Skeletal muscle tissue (tissue), 4 donors: Measurements from ENCODE around the gene SLC5A10. TPM values are rescaled to one million over a fixed set of nuclear protein-coding genes. Genes with fewer than 3 reads are reported as not detected.

ENCODE experiments used
- H3K27ac ChIP-seq: one replicate; pipeline ENCODE4 v1.7.0; 2013; ENCODE audit warnings: mild to moderate bottlenecking, low read depth, low read length, inconsistent platforms
- H3K27me3 ChIP-seq, 3 donors: one replicate each; pipeline ENCODE4 v1.7.0; 2013; ENCODE audit warnings: low read length in 3 of 3; ENCODE audit not compliant: control insufficient read depth in 3 of 3, insufficient read depth in 3 of 3
- H3K36me3 ChIP-seq, 3 donors: one replicate each; pipeline ENCODE4 v1.7.0; 2013; ENCODE audit warnings: low read length in 3 of 3; ENCODE audit not compliant: control insufficient read depth in 3 of 3, insufficient read depth in 3 of 3
- H3K4me1 ChIP-seq, 3 donors: one replicate each; pipeline ENCODE4 v1.7.0; 2013; ENCODE audit warnings: low read length in 3 of 3, mild to moderate bottlenecking in 3 of 3; ENCODE audit not compliant: control insufficient read depth in 3 of 3, insufficient read depth in 3 of 3
- H3K4me3 ChIP-seq, 3 donors: one replicate each; pipeline ENCODE4 v1.7.0; 2013; ENCODE audit warnings: low read length in 3 of 3
- H3K9ac ChIP-seq, 3 donors: one replicate each; pipeline ENCODE4 v1.7.0; 2013; ENCODE audit warnings: low read length in 3 of 3, mild to moderate bottlenecking in 3 of 3, moderate library complexity in 2 of 3, low read depth in 1 of 3
- H3K9me3 ChIP-seq, 3 donors: one replicate each; pipeline ENCODE4 v1.7.0; 2013; ENCODE audit warnings: low read length in 3 of 3; ENCODE audit not compliant: control insufficient read depth in 3 of 3
- total RNA-seq: library from RNA; depleted of rRNA; stranded (reverse); fragments of >200 nt; gene quantifications from one replicate; pipeline ENCODE4 v1.2.3, GENCODE V29; 2014
- donor health status: Osteomylitis.

Gene SLC5A10
- total RNA-seq, 1 donor from 2014 or later, result not detected

DNA sequence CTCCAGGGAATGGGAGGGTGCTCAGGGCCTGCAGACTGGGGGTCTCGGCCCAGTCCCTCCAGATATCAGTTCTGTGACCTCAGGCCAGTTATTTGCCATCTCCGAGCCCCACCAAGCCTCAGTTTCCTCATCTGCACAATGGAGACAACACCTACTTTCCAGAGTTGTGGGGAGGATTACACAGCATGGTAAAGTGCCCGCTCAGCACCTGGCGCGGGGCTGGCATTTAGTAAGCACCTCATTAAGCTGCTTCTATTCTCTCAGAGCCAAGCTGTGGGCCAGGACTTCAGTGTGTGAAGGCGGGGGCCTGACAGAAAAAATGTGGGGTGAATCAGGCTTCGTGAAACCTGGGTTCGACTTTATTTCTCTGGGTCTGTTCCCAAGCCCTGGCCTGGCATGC lies 47.4 kb downstream of the SLC5A10 start:
- Histone ChIP-seq H3K9ac (no peak overlapping the region), H3K27me3 (no peaks in the 10 kb centered on the region), H3K4me3 (no peak overlapping the region), H3K4me1 (peaks cover 0 to 2% (median 0%) of the 10 kb centered on the region in 3 donors), H3K36me3 (no peaks in the 10 kb centered on the region), H3K9me3 (no peaks in the 10 kb centered on the region), H3K27ac (no peak overlapping the region)

DNA sequence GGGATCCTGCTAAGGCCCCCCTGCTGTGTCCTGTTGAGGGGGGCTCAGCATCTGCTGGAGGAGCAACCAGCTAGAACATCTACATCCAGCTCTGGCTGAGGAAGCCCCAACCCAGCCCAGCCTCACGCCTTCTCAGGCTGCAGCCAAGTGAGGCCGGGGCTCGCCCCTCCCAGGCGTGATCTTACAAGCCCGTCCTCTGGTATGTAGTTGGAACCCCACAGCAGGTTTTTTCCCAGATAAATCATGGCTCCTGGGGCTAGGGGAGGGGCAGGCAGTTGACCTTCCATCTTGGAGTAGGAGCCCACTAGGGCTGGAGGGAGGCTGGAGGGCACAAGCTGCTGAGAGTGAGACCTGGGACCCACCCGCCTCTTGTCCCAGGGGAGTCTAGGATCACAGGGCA lies 47.9 kb downstream of the SLC5A10 start:
- no peak overlapping the region for H3K27ac ChIP-seq
- H3K27me3 ChIP-seq, result no peaks in the 10 kb centered on the region
- no peaks in the 10 kb centered on the region for H3K36me3 ChIP-seq
- peaks cover 2 to 5% (median 3%) of the 10 kb centered on the region in 3 donors for H3K4me1 ChIP-seq
- no peak overlapping the region for H3K4me3 ChIP-seq
- no peak overlapping the region for H3K9ac ChIP-seq
- H3K9me3 ChIP-seq, result no peaks in the 10 kb centered on the region

GRCh38 chr17:19000531-19001325 lies 48.8 kb downstream of the SLC5A10 start:
- Histone ChIP-seq H3K27me3 (no peaks in the 10 kb centered on the region), H3K36me3 (no peaks in the 10 kb centered on the region), H3K27ac (no peak overlapping the region), H3K4me1 (peaks cover 4 to 5% (median 5%) of the 10 kb centered on the region in 3 donors), H3K4me3 (no peak overlapping the region), H3K9ac (no peak overlapping the region), H3K9me3 (no peaks in the 10 kb centered on the region)

- Histone ChIP-seq H3K27me3 (no peaks in the 10 kb centered on the region), H3K27ac (no peak overlapping the region), H3K9ac (no peak overlapping the region)
Observed at GRCh38 chr17:19001907-19002590, 50.1 kb downstream of the SLC5A10 start.

DNA sequence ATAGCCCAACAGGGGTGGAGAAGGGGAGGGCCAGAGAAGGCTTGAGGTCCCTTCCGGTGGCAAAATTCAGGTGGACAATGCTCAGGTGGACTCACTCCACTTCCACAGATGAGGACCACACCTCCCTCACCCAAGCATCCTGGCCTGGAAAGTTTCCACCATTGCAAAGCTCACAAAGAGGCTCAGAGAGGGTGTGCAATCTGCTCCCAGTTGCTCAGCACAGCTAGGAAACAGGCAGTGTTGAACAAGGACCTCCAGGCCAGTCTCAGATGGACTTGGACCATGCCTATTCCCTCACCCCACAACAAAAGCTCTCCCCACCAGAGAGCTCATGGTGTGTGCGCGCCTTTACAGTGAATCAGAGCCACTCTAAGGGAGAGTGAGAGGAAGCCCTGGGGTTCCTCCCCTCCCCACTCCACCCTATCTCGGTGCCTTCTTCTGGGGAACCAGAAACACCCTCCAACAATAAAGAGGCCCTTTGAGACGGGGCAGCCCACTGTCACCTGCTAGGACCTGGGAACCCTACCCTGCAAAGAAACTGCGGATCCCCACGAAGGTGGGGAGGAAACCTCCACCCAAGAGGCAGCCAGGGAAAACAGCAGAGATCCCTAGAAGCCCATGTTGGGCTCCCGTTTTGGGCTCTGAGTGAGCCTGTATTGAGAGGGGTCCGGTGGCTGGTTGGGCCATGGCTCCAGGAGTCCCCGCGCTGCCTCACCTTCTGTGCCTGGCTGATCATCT lies 51.0 kb downstream of the SLC5A10 start:
- H3K27ac ChIP-seq, result no peak overlapping the region
- H3K9me3 ChIP-seq, result no peaks in the 10 kb centered on the region
- peaks cover 4 to 5% (median 5%) of the 10 kb centered on the region in 3 donors for H3K4me1 ChIP-seq
- no peaks in the 10 kb centered on the region for H3K36me3 ChIP-seq
- H3K9ac ChIP-seq, result no peak overlapping the region
- H3K4me3 ChIP-seq, result no peak overlapping the region
- no peaks in the 10 kb centered on the region for H3K27me3 ChIP-seq

More at GRCh38 chr17:19001907-19002590, 50.1 kb downstream of the SLC5A10 start:
- no peak overlapping the region for H3K4me3 ChIP-seq
- no peaks in the 10 kb centered on the region for H3K9me3 ChIP-seq
- H3K4me1 ChIP-seq, result peaks cover 4 to 5% (median 5%) of the 10 kb centered on the region in 3 donors
- H3K36me3 ChIP-seq, result no peaks in the 10 kb centered on the region

GRCh38 chr17:19003543-19004420 lies 51.8 kb downstream of the SLC5A10 start:
- Histone ChIP-seq H3K4me1 (peaks cover 4 to 5% (median 5%) of the 10 kb centered on the region in 3 donors), H3K9me3 (no peaks in the 10 kb centered on the region), H3K4me3 (peak overlapping the region; percentile 44 to 64 (median 62)), H3K27ac (no peak overlapping the region), H3K27me3 (no peaks in the 10 kb centered on the region), H3K36me3 (no peaks in the 10 kb centered on the region), H3K9ac (peak overlapping the region in 2 of 3 donors; percentile 40 to 73)

DNA sequence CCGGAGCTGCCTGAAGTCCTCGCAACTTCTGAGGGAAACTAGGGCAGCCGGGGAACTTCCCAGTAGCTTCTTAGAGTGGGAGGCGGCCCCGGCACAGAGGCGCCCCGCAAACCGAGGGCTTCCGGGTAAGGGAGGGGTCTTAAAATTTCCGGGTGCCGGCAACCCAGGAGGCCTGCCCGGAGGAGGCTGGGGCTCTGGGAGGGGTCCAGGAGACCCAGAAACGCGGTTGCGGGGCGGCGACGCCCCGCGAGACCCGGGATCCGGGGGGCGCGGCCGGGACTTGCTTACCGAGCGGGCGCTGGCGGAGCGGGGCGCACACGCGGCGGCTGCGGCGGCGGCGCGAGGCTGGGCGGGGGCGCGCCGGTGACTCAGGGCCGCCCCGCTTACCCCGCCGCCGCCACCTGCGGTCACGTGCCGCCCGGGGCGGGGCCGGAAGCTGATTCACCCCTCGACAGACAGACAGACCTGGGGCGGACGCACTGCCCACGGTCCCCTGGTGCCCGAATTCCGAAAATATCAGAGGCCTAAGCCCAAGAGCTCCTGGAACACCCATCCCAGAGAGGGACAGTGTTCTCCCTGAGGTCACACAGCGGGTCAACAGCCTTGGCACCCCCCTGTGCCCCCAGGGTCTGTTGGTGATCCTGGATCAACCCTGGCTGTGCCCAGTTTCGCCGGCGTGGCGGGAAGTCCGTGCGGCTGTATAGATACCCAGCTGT lies 52.6 kb downstream of the SLC5A10 start, which contains the start of gene FAM83G:
Gene FAM83G (minus strand): TSS at position 344 of the 716 bp plus-strand sequence. CDS start 723 bp downstream, outside the sequence.
- Histone ChIP-seq H3K27ac (no peak within 1 kb of the TSS), H3K9ac (peak within 1 kb of the TSS; percentile 51 to 84 (median 56))

GRCh38 chr17:19005137-19005773 lies 53.3 kb downstream of the SLC5A10 start:
- Histone ChIP-seq H3K4me1 (peaks cover 4 to 5% (median 5%) of the 10 kb centered on the region in 3 donors), H3K27ac (no peak overlapping the region), H3K9me3 (no peaks in the 10 kb centered on the region), H3K4me3 (peak overlapping the region; percentile 63 to 75 (median 67)), H3K9ac (peak overlapping the region; percentile 51 to 84 (median 56)), H3K36me3 (no peaks in the 10 kb centered on the region), H3K27me3 (no peaks in the 10 kb centered on the region)

More for the DNA sequence above, 52.6 kb downstream of the SLC5A10 start, which contains the start of gene FAM83G:
- H3K27me3 ChIP-seq, result no peaks in the 10 kb centered on the region
- H3K9me3 ChIP-seq, result no peaks in the 10 kb centered on the region
- no peaks in the 10 kb centered on the region for H3K36me3 ChIP-seq
- H3K4me1 ChIP-seq, result peaks cover 4 to 5% (median 5%) of the 10 kb centered on the region in 3 donors
- H3K4me3 ChIP-seq, result peak within 1 kb of the TSS; percentile 63 to 75 (median 67)
